NCI-H1092 (cell line): ENCODE results near the gene ATP2A2.
"Not testable (repeated sequence)": the region's sequence is repeated elsewhere in the genome, so short reads cannot be mapped to it uniquely, and the experiment has no call there.

Experiments
- DNase-seq: peaks from one replicate; lab custom pipeline; 2025; lab: John Stamatoyannopoulos, UW

The ATP2A2 gene

GRCh38 chr12:110343736-110344555 is 62.9 kb downstream of the ATP2A2 start:
- no peak for DNase-seq

GRCh38 chr12:110344657-110345056 is 63.6 kb downstream of the ATP2A2 start:
- no peak for DNase-seq

GRCh38 chr12:110345176-110345661 is 64.2 kb downstream of the ATP2A2 start:
- DNase-seq, result no peak

GRCh38 chr12:110345963-110346362 is 64.9 kb downstream of the ATP2A2 start:
- DNase-seq, result no peak

GRCh38 chr12:110347767-110348166 is 66.7 kb downstream of the ATP2A2 start:
- no peak for DNase-seq

GRCh38 chr12:110348431-110349059 is 67.5 kb downstream of the ATP2A2 start:
- DNase-seq, result no peak

- DNase-seq, result no peak
These were observed 68.0 kb downstream of the ATP2A2 start for GRCh38 chr12:110349096-110349495.

GRCh38 chr12:110349514-110350151 is 68.6 kb downstream of the ATP2A2 start:
- no peak for DNase-seq

- no peak for DNase-seq
These were observed 70.1 kb downstream of the ATP2A2 start for GRCh38 chr12:110351119-110351518.

GRCh38 chr12:110352401-110352800 is 71.4 kb downstream of the ATP2A2 start:
- DNase-seq, result no peak

GRCh38 chr12:110353211-110353965 is 72.3 kb downstream of the ATP2A2 start:
- DNase-seq, result no peak

- DNase-seq, result no peak
These were observed 73.2 kb downstream of the ATP2A2 start for GRCh38 chr12:110354172-110354780.

- DNase-seq, result no peak
These were observed 74.0 kb downstream of the ATP2A2 start for GRCh38 chr12:110355073-110355472.

- not testable (repeated sequence) for DNase-seq
These were observed 77.5 kb downstream of the ATP2A2 start for GRCh38 chr12:110358384-110359097.

GRCh38 chr12:110361216-110361615 is 80.2 kb downstream of the ATP2A2 start:
- no peak for DNase-seq

GRCh38 chr12:110365489-110366320 is 84.7 kb downstream of the ATP2A2 start:
- no peak for DNase-seq

- DNase-seq, result no peak
These were observed 85.5 kb downstream of the ATP2A2 start for GRCh38 chr12:110366321-110367142.

- DNase-seq, result no peak
These were observed 86.3 kb downstream of the ATP2A2 start for GRCh38 chr12:110367181-110367864.

- no peak for DNase-seq
These were observed 88.9 kb downstream of the ATP2A2 start for GRCh38 chr12:110369992-110370391.
